Natural killer cell (primary cell): ENCODE results near the gene ALAS1. TPM values are rescaled to one million over a fixed set of nuclear protein-coding genes. Genes with fewer than 3 reads are reported as not detected.
A peak's percentile ranks its signal among the peaks of the same experiment; 100 is the strongest.

ENCODE experiments used
- ATAC-seq, 3 donors: fragments of 150-1000 bp in 2 of 3; fragments of 200-7000 bp in 1 of 3; cut with Tn5 transposase; 1 replicate in 1 of 3; 2 replicates in 2 of 3; pipeline ENCODE4 v1.10.0; 2021; ENCODE audit warnings: mild to moderate bottlenecking in 2 of 3, moderate library complexity in 2 of 3
- DNase-seq, 2 donors: peaks; one replicate each; pipeline versions ENCODE4 v3.0.0 to v3.0.0-alpha.2; 2013 to 2021; ENCODE audit warnings: mixed read lengths in 1 of 2
- H3K27ac ChIP-seq: one replicate; pipeline ENCODE4 v1.5.1; 2013; ENCODE audit warnings: mild to moderate bottlenecking, low read length
- H3K27me3 ChIP-seq: one replicate; pipeline ENCODE4 v1.6.1; 2013; ENCODE audit warnings: low read length; ENCODE audit not compliant: control insufficient read depth, insufficient read depth
- H3K36me3 ChIP-seq: one replicate; pipeline ENCODE4 v1.6.1; 2013; ENCODE audit warnings: low read length; ENCODE audit not compliant: control insufficient read depth, insufficient read depth
- H3K4me1 ChIP-seq: one replicate; pipeline ENCODE4 v1.6.1; 2013; ENCODE audit warnings: low read length; ENCODE audit not compliant: control insufficient read depth, insufficient read depth
- H3K4me3 ChIP-seq: one replicate; pipeline ENCODE4 v1.5.1; 2013; ENCODE audit warnings: low read length
- H3K9me3 ChIP-seq: one replicate; pipeline ENCODE4 v1.6.1; 2013; ENCODE audit warnings: low read length; ENCODE audit not compliant: control insufficient read depth, insufficient read depth
- H3K27ac Mint-ChIP-seq, 2 donors: one replicate each; pipeline ENCODE4 v1.8.0; 2022; ENCODE audit warnings: mild to moderate bottlenecking in 2 of 2, mixed read lengths in 2 of 2, moderate library complexity in 1 of 2
- H3K27me3 Mint-ChIP-seq, 2 donors: one replicate each; pipeline ENCODE4 v1.8.0; 2022; ENCODE audit warnings: low read depth in 2 of 2, mixed read lengths in 2 of 2
- H3K36me3 Mint-ChIP-seq: one replicate; pipeline ENCODE4 v1.8.0; 2022; ENCODE audit warnings: mixed read lengths
- H3K4me1 Mint-ChIP-seq, 2 donors: one replicate each; pipeline ENCODE4 v1.8.0; 2022; ENCODE audit warnings: mixed read lengths in 2 of 2
- H3K4me3 Mint-ChIP-seq: one replicate; pipeline ENCODE4 v1.8.0; 2022; ENCODE audit warnings: mild to moderate bottlenecking, moderate library complexity, mixed read lengths
- H3K9me3 Mint-ChIP-seq, 2 donors: one replicate each; pipeline ENCODE4 v1.8.0; 2022; ENCODE audit warnings: mixed read lengths in 2 of 2
- CTCF ChIP-seq: fragments of 200-600 bp; IDR thresholded peaks from one replicate; pipeline ENCODE4 v1.8.0; 2022; ENCODE audit warnings: antibody characterized with exemption
- WGBS: methylation state at CpG from one replicate; pipeline ENCODE4 v1.1.7; 2013; ENCODE audit warnings: missing lambda C conversion rate; ENCODE audit not compliant: insufficient coverage; 5-methylcytosine and 5-hydroxymethylcytosine counted together
- intact Hi-C: fragments of 100-400 bp; cut with micrococcal nuclease; formaldehyde crosslinking; loops from one replicate; pipeline ENCODE4 v1.14.2; 2022
- total RNA-seq, 4 donors: library from RNA; stranded (reverse); fragments of 120-200 nt in 1 of 4; gene quantifications; one replicate each; pipeline versions ENCODE4 v1.2.3 to v1.2.4, GENCODE V29; 2013 to 2022

ALAS1 gene
- total RNA-seq, 3 donors from 2014 or later (not counting 1 experiment from before 2014, with no cell fraction given), result 17.0 to 34.5 (median 33.4) TPM

DNA sequence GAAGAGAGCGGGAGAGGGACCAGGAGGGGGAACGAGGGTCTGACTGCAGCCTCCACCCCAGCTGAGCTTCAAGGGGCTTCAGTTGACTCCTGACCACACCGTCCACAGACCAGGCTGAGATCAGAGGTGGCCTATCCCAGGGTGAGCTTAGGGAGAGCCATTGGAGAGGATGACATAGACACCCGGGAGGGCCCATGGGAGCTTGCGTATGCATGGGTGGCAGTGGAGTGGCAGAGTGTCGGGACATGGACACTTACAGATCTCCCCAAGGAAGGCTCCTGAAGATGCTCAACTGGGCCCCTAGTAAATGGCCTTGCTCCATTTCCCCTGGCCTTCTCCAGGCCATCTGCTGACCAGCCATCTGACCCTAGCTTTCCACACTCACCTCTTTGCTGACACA, 12.6 kb upstream of the ALAS1 start:
- no peak overlapping the region for H3K27ac Mint-ChIP-seq
- Histone ChIP-seq H3K4me3 (no peak overlapping the region), H3K4me1 (peaks cover 32% of the 10 kb centered on the region), H3K36me3 (no peaks in the 10 kb centered on the region), H3K27me3 (no peaks in the 10 kb centered on the region), H3K9me3 (no peaks in the 10 kb centered on the region), H3K27ac (no peak overlapping the region)
- H3K36me3 Mint-ChIP-seq, result no peaks in the 10 kb centered on the region
- no peak overlapping the region for H3K4me3 Mint-ChIP-seq
- ATAC-seq (no peak), DNase-seq (no peak)
- H3K9me3 Mint-ChIP-seq, result no peaks in the 10 kb centered on the region
- TF ChIP-seq CTCF, result no peak
- no peaks in the 10 kb centered on the region for H3K27me3 Mint-ChIP-seq
- intact Hi-C loops, result no loop called here
- 98% methylated on average over 6 of the region's 6 CpGs for WGBS
- H3K4me1 Mint-ChIP-seq, result peaks cover 24% of the 10 kb centered on the region in 2 donors

- 75% methylated on average over 3 of the region's 3 CpGs for WGBS
- intact Hi-C loops, result no loop called here
- Mint-ChIP-seq H3K4me3 (no peak overlapping the region), H3K27me3 (no peaks in the 10 kb centered on the region), H3K4me1 (peaks cover 24% of the 10 kb centered on the region in 2 donors), H3K9me3 (no peaks in the 10 kb centered on the region), H3K27ac (no peak overlapping the region), H3K36me3 (no peaks in the 10 kb centered on the region)
- H3K27me3 ChIP-seq, result no peaks in the 10 kb centered on the region
- ATAC-seq, result peak in 1 of 3 donors; percentile 38
- no peaks in the 10 kb centered on the region for H3K36me3 ChIP-seq
- H3K4me3 ChIP-seq, result no peak overlapping the region
- peaks cover 32% of the 10 kb centered on the region for H3K4me1 ChIP-seq
- no peaks in the 10 kb centered on the region for H3K9me3 ChIP-seq
- DNase-seq, result no peak
- no peak for TF ChIP-seq CTCF
- H3K27ac ChIP-seq, result no peak overlapping the region
Observed at GRCh38 chr3:52185837-52186236, 12.1 kb upstream of the ALAS1 start.

DNA sequence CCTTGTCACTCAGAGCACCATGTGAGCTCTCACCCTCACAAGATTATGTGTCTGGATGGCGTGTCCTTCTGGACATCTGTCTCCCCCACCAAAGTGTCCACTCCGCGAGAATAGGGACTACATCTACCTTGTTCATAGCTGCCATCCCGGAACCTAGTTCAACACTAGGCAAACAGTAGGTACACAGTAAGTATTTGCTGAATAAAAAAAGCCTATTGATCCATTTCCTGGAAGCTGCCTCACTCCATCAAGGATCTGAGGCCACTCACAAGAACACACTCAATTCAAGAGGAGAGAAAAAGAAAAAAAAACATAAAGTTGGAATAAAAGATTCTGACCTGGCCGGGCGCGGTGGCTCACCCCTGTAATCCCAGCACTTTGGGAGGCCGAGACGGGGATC, 11.2 kb upstream of the ALAS1 start:
- Mint-ChIP-seq H3K4me3 (no peak overlapping the region), H3K27ac (no peak overlapping the region), H3K9me3 (no peaks in the 10 kb centered on the region), H3K4me1 (peaks cover 18 to 22% of the 10 kb centered on the region in 2 donors), H3K36me3 (no peaks in the 10 kb centered on the region), H3K27me3 (no peaks in the 10 kb centered on the region)
- no peaks in the 10 kb centered on the region for H3K27me3 ChIP-seq
- intact Hi-C loops, result no loop called here
- H3K4me1 ChIP-seq, result peaks cover 28% of the 10 kb centered on the region
- 97% methylated on average over 8 of the region's 9 CpGs for WGBS
- H3K27ac ChIP-seq, result no peak overlapping the region
- DNase-seq (no peak), ATAC-seq (no peak)
- TF ChIP-seq CTCF, result no peak
- no peaks in the 10 kb centered on the region for H3K9me3 ChIP-seq
- H3K4me3 ChIP-seq, result no peak overlapping the region
- H3K36me3 ChIP-seq, result no peaks in the 10 kb centered on the region

DNA sequence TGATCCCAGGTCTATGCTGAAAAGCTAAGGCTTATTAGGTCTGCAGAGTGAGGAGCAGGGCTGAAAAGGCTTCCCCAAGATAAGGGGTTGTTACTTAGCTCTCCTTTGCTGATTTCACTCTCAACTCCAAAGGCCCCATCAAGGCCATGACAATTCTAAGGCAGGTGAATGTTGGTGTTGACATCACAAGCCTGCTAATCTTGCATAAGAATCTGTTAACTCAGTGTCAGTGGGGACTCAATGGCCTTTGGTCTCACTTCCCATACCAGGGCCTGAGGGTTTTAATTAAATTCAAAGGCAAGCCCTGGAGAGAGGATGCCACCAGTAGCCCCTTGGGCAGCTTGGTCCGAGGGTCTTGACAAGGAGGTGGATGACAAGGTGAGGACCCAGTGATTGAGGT, 9.4 kb upstream of the ALAS1 start:
- peaks cover 10% of the 10 kb centered on the region for H3K4me1 ChIP-seq
- no peak overlapping the region for H3K27ac ChIP-seq
- DNase-seq, result no peak

More for the DNA sequence above, 9.4 kb upstream of the ALAS1 start:
- no peak for TF ChIP-seq CTCF
- no peaks in the 10 kb centered on the region for H3K36me3 Mint-ChIP-seq
- no peaks in the 10 kb centered on the region for H3K27me3 ChIP-seq
- WGBS, result 88% methylated on average over 1 of the region's 1 CpG
- no peak overlapping the region for H3K27ac Mint-ChIP-seq
- H3K4me1 Mint-ChIP-seq, result peaks cover 2 to 6% of the 10 kb centered on the region in 2 donors
- no peaks in the 10 kb centered on the region for H3K9me3 ChIP-seq
- no peak for ATAC-seq
- H3K9me3 Mint-ChIP-seq, result no peaks in the 10 kb centered on the region
- no peaks in the 10 kb centered on the region for H3K36me3 ChIP-seq
- no peak overlapping the region for H3K4me3 ChIP-seq
- intact Hi-C loops, result no loop called here
- no peak overlapping the region for H3K4me3 Mint-ChIP-seq
- H3K27me3 Mint-ChIP-seq, result no peaks in the 10 kb centered on the region
